Measurements from ENCODE around the gene LRRC45.

LRRC45 gene

DNA sequence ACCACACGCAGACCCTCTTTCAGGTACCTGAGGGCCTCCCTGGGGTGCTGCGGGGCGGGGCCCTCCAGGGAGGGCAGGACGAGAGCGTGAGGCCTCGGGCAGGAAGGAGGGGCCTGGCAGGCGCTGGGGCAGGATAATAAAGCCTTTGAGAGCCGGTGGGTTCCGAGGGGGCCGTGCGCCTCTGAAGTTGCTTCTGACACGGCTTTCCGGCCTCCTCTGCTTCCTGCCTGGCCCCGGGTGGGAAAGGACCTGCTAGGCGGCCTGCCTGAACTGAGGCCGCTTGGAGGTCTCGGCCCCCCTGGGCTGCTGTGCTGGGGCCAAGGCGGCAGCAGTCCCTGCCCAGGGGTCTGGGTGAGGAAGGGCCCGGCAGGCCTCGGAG, 10.9 kb upstream of the LRRC45 start:
- in situ Hi-C loops (cut with HindIII; ENCODE audit: low sequenced_read_pairs): no loop called here
- DNase-seq (ENCODE audit: low read depth, low spot score): no peak
- no peak overlapping the region for H3K4me3 ChIP-seq (ENCODE audit: low read depth, low read length)
- TF ChIP-seq, protein P1, sequence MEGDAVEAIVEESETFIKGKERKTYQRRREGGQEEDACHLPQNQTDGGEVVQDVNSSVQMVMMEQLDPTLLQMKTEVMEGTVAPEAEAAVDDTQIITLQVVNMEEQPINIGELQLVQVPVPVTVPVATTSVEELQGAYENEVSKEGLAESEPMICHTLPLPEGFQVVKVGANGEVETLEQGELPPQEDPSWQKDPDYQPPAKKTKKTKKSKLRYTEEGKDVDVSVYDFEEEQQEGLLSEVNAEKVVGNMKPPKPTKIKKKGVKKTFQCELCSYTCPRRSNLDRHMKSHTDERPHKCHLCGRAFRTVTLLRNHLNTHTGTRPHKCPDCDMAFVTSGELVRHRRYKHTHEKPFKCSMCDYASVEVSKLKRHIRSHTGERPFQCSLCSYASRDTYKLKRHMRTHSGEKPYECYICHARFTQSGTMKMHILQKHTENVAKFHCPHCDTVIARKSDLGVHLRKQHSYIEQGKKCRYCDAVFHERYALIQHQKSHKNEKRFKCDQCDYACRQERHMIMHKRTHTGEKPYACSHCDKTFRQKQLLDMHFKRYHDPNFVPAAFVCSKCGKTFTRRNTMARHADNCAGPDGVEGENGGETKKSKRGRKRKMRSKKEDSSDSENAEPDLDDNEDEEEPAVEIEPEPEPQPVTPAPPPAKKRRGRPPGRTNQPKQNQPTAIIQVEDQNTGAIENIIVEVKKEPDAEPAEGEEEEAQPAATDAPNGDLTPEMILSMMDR (IDR thresholded peaks at IDR 0.05; ENCODE audit: low read depth, low read length): no peak

DNA sequence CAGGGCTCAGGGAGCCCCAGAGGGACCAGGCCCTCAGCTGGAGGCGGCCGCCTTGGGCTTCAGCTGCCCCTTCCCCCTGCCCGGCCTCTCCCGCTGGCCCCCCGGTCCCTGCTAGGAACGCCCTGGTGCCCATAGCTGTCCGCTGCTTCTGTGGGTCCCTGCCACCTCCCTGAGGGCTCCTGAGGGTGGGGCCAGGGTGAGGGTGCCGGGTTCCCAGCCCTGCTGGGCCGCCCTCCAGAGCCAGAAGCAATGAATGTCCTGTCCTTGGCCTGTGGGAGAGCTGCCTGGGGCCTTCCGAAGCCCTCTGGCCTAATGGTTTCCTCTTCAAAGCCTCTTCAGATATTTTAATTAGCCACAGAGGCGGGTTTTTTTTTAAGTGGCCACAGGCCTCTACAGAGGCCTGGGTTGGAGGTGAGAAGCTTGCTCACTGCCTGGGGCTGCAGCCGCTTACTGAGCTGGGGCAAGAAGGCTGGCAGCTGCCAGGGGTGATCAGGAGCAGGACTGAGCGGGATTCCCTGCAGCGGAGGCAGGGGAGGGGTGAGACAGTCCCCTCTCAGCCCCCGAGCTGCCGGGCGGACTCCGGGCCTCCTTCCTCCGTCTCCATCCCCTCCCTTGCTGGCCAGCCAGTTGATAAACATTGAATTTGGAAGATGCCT, 10.3 kb upstream of the LRRC45 start:
- TF ChIP-seq, protein P1 (IDR thresholded peaks at IDR 0.05; ENCODE audit: low read depth, low read length): no peak
- in situ Hi-C loops (cut with HindIII; ENCODE audit: low sequenced_read_pairs): no loop called here
- no peak overlapping the region for H3K4me3 ChIP-seq (ENCODE audit: low read depth, low read length)
- DNase-seq (ENCODE audit: low read depth, low spot score): no peak

GRCh38 chr17:82013341-82013740, 9.8 kb upstream of the LRRC45 start:
- no peak for DNase-seq (ENCODE audit: low read depth, low spot score)
- no peak overlapping the region for H3K4me3 ChIP-seq (ENCODE audit: low read depth, low read length)
- in situ Hi-C loops (cut with HindIII; ENCODE audit: low sequenced_read_pairs): no loop called here
- TF ChIP-seq, protein P1 (IDR thresholded peaks at IDR 0.05; ENCODE audit: low read depth, low read length): no peak

GRCh38 chr17:82013772-82014321, 9.3 kb upstream of the LRRC45 start:
- TF ChIP-seq, protein P1 (IDR thresholded peaks at IDR 0.05; ENCODE audit: low read depth, low read length): no peak
- H3K4me3 ChIP-seq (ENCODE audit: low read depth, low read length): no peak overlapping the region
- no peak for DNase-seq (ENCODE audit: low read depth, low spot score)
- in situ Hi-C loops (cut with HindIII; ENCODE audit: low sequenced_read_pairs): no loop called here

GRCh38 chr17:82014432-82014831, 8.7 kb upstream of the LRRC45 start:
- DNase-seq (ENCODE audit: low read depth, low spot score): no peak
- TF ChIP-seq, protein P1 (IDR thresholded peaks at IDR 0.05; ENCODE audit: low read depth, low read length): no peak
- no peak overlapping the region for H3K4me3 ChIP-seq (ENCODE audit: low read depth, low read length)
- in situ Hi-C loops (cut with HindIII; ENCODE audit: low sequenced_read_pairs): no loop called here

DNA sequence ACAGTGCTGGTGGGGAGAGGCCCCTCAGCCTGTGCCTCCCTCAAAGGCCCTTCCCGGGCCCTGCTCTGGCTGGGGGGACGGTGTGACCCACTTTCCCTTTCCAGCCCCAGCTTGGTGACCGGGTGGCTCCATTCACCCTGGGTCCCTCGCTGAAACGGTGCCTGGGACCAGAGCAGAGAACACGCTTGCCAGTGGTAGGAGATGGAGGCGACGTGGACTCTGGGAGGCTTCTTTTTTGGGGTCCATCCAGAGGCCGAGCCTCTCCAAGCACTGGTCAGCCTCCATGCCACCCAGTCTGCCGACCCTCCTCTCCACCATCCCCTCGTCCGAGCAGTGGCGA, 8.2 kb upstream of the LRRC45 start:
- TF ChIP-seq, protein P1 (IDR thresholded peaks at IDR 0.05; ENCODE audit: low read depth, low read length): no peak
- no peak overlapping the region for H3K4me3 ChIP-seq (ENCODE audit: low read depth, low read length)
- no peak for DNase-seq (ENCODE audit: low read depth, low spot score)
- in situ Hi-C loops (cut with HindIII; ENCODE audit: low sequenced_read_pairs): no loop called here
